ENCODE results near the gene MALSU1.
"Not testable (repeated sequence)": the region's sequence is repeated elsewhere in the genome, so short reads cannot be mapped to it uniquely, and the experiment has no call there.

MALSU1 gene

GRCh38 chr7:23285657-23286646 is 13.2 kb upstream of the MALSU1 start:
- DNase-seq (ENCODE audit: low read depth in 2 of 2) = no peak

GRCh38 chr7:23287612-23288011 is 11.5 kb upstream of the MALSU1 start:
- DNase-seq (ENCODE audit: low read depth in 2 of 2) = no peak

DNA sequence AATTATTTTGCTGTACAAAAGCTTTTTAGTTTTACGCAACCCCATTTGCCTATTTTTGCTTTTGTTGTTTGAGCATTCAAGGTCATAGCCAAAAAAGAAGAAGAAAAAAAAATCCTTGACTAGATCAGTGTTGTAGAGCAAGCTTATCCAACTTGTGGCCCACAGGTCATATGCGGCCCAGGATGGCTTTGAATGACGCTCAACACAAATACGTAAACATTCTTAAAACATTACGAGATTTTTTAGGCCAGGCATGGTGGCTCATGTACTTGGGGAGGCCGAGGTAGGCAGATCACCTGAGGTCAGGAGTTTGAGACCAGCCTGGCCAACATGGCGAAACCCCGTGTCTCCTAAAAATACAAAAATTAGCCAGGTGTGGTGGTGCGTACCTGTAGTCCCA is 8.1 kb upstream of the MALSU1 start:
- no peak for DNase-seq (ENCODE audit: low read depth in 2 of 2)

- no peak for DNase-seq (ENCODE audit: low read depth in 2 of 2)
These were observed 7.1 kb upstream of the MALSU1 start for GRCh38 chr7:23291957-23292560.

- DNase-seq (ENCODE audit: low read depth in 2 of 2) = no peak
These were observed 6.5 kb upstream of the MALSU1 start for GRCh38 chr7:23292623-23293022.

DNA sequence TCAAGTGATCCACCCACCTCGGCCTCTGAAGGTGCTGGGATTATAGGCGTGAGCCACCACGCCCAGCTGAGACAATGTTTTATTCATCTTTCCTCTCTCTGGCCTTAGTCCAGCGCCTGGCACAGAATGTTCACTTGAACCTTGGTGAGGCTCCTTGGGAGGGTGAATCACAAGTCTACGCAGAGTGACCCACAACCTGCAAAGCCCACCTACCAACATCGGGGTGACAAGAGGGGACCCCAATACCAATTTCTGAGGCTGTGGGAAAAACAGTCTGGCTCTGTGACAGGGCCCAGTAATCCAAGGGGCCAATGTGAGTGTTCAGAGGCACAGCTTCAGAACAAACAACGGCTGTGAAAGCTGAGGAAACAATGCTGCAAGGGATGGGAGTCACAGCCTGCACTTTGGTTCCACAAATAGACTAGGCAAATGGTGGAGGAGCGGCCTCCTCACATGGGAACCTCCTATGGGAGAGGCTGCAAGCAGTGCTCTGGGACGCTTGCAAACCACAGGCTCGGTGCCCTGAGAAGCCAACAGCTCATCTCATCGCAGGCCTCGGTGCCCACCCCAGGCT is 5.6 kb upstream of the MALSU1 start:
- no peak for DNase-seq (ENCODE audit: low read depth in 2 of 2)

DNA sequence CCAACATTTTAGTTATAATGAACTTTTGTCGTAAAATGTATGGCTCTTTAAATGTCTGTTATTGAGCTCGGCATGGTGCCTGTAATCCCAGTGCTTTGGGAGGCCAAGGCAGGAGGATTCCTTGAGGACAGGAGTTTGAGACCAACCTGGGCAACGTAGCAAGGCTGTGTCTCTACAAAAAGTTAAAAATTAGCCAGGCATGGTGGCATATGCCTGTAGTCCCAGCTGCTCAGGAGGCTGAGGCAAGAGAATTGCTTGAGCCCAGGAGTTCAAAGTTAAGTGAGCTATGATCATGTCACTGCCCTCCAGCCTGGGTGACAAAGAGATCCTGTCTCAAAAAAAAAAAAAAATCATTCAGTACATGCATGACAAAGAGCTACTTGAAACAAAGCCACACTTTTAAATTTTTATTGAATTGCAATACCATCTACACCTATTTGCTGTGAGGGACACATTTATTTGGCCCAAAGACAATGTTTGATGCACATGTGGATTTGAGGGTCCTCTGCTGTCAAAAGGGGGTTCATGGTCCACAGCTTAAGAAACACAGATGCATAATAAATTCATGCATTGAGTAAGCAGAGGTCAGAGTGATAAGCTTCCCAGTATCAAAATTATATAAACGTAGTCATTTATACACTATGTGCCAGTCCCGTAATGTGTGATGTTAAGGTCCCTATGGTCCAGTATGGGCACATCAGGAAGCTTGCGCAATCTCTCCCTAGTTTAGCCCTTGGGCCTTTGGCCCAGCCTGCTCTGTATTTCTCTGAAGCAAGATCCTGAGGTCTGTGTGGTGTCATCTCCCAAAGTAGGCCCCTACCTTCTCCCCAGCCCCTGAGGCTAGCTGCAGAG is 4.4 kb upstream of the MALSU1 start:
- DNase-seq (ENCODE audit: low read depth in 2 of 2) = no peak

DNA sequence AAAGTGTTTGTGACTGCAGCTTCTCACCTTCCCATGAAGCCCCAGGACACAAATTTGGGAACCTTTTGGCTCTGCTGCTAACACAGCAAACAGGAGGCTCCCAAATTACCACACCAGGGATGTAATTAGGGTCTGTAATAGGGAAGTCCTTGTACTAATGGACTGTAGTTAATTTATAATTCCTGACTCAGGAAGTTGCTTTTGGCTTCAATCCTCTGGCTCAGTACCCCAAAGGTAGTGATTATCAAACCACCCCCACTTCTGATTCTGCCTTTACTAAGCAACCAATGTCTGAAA is 3.8 kb upstream of the MALSU1 start:
- DNase-seq (ENCODE audit: low read depth in 2 of 2) = no peak

- no peak for DNase-seq (ENCODE audit: low read depth in 2 of 2)
These were observed 828 bp upstream of the MALSU1 start for GRCh38 chr7:23298141-23298881.

GRCh38 chr7:23299770-23300300 is 696 bp downstream of the MALSU1 start:
- no peak for DNase-seq (ENCODE audit: low read depth in 2 of 2)

DNA sequence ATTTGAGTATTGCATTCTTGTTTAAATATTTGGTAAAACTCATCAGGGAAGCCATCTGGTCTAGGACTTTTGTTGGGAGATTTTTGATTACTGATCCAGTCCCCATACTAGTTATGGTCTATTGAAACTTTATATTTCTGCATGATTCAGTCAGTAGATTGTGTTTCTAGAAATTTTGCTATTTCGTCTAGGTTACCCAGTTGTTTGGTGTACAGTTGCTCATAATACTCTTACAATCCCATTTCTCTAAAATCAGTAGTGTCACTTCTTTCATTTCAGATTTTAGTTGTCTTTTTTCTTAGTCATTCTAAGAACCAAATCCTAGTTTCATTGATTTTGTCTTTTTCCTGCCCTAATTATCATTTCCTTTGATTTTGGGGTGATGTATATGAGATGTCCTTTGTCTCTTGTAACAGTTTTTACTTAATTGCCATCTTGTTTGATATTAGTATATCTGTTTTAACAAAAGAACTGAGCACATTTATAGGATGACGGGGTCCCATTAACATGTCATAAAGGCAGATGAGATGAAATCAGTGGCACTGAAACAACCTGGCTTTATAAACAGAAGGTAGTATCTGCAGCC is 7.9 kb downstream of the MALSU1 start:
- DNase-seq (ENCODE audit: low read depth in 2 of 2) = no peak

- no peak for DNase-seq (ENCODE audit: low read depth in 2 of 2)
These were observed 9.6 kb downstream of the MALSU1 start for GRCh38 chr7:23308754-23309153.

DNA sequence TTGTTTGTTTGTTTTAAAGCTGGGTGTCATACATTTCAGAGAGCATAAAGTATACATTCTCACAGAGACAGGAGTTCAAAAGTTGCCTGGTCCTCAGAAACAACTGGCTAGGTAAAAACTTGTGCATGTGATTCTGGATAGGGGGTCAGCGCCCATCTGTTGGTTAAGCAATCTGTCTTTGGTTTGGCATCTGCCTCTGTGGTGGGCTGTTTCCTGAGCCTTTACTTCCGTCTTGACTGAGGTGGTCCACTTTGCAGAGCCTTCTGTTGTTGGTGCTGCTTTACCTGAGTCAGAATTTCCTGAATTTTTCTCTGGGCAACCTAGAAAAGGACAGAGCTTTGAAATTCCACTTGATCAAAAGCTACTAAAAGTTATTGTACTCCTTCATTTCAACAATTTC is 13.0 kb downstream of the MALSU1 start:
- DNase-seq (ENCODE audit: low read depth in 2 of 2) = not testable (repeated sequence)

- DNase-seq (ENCODE audit: low read depth in 2 of 2) = no peak
These were observed 16.2 kb downstream of the MALSU1 start for GRCh38 chr7:23315366-23315765.

- no peak for DNase-seq (ENCODE audit: low read depth in 2 of 2)
These were observed 32.0 kb downstream of the MALSU1 start for GRCh38 chr7:23331132-23331531.

GRCh38 chr7:23332193-23332592 is 33.1 kb downstream of the MALSU1 start:
- no peak for DNase-seq (ENCODE audit: low read depth in 2 of 2)

GRCh38 chr7:23332910-23333612 is 33.9 kb downstream of the MALSU1 start:
- no peak for DNase-seq (ENCODE audit: low read depth in 2 of 2)

DNA sequence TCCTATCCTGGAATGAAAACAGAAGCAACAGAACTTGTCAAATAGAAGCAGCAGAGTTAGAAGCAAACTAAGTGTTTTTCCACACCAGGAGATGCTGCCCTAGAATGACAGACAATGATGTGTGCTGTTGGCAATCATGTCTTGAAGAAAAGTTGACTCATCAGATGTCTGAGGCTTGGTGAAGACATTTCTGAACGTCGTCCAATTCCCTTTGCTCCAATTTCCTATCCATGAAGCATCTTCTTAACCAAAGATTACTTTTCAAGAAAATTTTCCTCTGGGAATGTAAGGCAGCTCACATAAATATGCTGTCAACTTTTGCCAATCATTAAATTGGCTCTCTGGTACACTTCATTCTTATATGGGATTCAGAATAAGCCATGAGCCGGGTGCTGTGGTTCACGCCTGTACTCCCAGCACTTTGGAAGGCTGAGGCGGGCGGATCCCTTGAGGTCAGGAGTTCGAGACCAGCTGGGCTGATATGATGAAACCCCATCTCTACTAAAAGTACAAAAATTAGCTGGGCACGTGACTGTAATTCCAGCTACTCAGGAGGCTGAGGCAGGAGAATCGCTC is 34.6 kb downstream of the MALSU1 start:
- no peak for DNase-seq (ENCODE audit: low read depth in 2 of 2)

DNA sequence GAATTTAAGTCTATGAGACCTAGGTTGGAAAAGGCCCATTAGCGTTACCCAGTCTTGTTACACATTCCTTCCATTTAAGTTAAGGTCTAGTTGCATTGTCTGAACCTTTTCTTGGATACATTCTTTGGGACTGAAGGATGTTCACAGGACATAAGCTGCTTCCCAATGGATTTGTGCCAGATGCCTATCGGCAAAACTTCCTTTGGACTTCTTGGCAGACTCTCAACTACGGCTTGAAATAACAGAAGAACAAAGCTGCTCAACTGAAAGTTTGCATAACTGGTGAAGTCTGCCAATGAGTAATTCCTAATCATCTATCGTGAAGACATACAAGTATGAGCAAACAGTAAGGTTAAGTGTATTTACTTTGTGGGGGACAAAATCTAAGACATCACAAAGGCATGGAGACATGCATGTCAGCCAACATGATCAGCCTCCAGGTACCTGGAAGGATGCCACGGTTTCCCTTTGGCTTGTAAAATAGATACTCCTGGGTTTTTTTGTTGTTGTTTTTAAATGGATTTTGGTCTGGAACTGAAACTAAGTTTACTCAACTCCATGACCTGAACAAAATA is 35.4 kb downstream of the MALSU1 start:
- no peak for DNase-seq (ENCODE audit: low read depth in 2 of 2)
